ENCODE measurements around the gene MIPOL1. TPM values are rescaled to one million over a fixed set of nuclear protein-coding genes. Genes with fewer than 3 reads are reported as not detected.

MIPOL1 gene
- total and polyA plus RNA-seq, 12 donors = 1.1 to 9.2 (median 5.4) TPM

DNA sequence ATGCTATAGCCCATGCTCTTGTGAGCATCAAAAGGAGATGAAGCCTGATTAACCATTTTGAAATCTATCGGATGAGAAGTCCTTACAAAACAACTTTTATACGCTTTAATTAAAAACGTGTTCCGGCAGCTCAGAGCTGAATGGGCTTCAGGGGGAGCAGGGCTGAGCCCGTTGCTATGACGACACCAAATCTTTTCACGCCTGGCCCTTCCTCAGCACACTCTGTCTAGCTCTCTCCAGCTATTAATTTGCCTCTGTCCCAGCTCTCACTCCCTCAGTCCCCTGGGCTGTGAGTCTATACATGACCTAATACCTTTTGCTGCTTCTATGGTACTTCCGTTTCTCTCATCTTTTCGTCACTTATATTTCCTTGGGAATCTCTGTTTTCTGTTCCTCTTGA is 381.5 kb downstream of the MIPOL1 start:
- ATAC-seq (no peak), DNase-seq (no peak)
- intact Hi-C loops (cut with DNase I) = no loop called here
- H3K4me3 ChIP-seq = no peak overlapping the region
- H3K4me1 ChIP-seq = peaks cover 0 to 10% (median 4%) of the 10 kb centered on the region in 9 donors
- peaks cover 1 to 86% (median 70%) of the 10 kb centered on the region in 7 donors for H3K27me3 ChIP-seq
- H3K9me3 ChIP-seq = no peaks in the 10 kb centered on the region
- H3K27ac ChIP-seq = no peak overlapping the region
- 29 to 35% methylated on average over 9 of the region's 9 CpGs for WGBS, 2 donors
- no peak for TF ChIP-seq CTCF (IDR thresholded peaks at IDR 0.05)
- no peaks in the 10 kb centered on the region for H3K36me3 ChIP-seq

DNA sequence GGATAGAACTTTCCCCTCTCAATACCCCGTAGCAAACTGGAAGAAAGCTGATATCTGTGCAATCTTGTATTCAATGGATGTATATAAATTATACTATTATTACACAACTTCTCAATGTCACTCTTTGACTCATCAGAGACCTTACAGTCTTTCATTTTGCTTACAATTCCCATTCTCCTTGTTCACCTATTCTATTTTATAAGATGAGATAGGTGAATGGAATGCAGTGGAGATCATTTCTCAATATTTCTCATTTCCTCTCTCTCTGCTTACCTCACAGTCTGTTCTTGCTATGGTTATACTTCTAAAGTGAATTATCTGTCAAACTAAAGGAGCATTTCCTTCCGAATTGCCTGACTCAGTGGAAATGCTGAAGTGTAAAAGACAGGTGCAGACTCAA is 382.4 kb downstream of the MIPOL1 start:
- WGBS, 2 donors = 75 to 82% methylated on average over 2 of the region's 2 CpGs
- DNase-seq (no peak), ATAC-seq (no peak)
- TF ChIP-seq CTCF (IDR thresholded peaks at IDR 0.05) = no peak
- Histone ChIP-seq H3K4me1 (peaks cover 0 to 18% (median 6%) of the 10 kb centered on the region in 9 donors), H3K27ac (no peak overlapping the region), H3K27me3 (peaks cover 10 to 90% (median 75%) of the 10 kb centered on the region in 7 donors), H3K36me3 (no peaks in the 10 kb centered on the region), H3K9me3 (no peaks in the 10 kb centered on the region), H3K4me3 (no peak overlapping the region)
- intact Hi-C loops (cut with DNase I) = no loop called here

DNA sequence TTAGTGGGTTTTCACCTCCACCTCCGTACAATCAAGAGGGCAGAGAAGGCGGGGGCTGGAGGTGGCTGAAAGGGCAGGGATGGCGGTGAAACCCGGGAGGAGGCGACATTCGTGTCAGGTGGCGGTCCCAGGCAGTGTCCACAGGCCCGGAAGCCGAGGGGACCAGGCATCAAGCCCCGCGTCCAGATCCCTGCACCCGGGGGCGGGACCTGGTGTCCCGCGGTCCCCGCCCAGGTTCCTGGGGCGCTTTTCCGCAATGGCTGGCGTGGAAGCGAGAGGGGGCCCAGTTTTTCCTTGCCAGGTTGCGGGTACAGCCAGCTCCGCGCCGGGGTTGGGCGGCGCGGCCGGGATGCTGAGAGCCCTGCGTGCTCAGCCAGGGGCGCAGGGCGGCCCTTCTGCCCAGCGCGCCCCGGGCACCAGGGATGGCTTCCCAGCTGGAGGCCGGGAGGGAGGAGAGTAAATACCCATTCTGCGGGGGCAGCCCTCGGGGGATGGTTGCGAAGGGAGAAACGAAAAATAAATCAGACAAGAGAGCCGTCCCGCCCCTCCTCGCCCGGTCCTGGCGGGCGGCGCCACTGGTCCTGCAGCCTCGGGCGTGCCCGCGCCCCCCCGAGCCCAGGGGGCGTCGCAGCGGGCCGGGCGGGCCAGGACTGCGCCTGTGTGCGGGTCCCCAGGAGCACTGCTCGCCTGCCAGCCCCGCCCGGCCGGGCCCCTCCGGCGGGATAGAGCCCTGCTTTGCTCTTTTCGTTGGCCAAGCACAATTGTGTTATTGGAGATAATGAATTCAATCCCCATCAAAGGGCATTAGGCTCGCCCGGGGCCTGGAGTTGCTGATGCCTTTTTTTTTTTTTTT is 385.8 kb downstream of the MIPOL1 start:
- WGBS, 2 donors = 3% methylated on average over 67 of the region's 67 CpGs
- no peak for TF ChIP-seq CTCF (IDR thresholded peaks at IDR 0.05)
- H3K27ac ChIP-seq = no peak overlapping the region
- no peaks in the 10 kb centered on the region for H3K36me3 ChIP-seq
- H3K4me3 ChIP-seq = peak overlapping the region in 1 of 10 donors; percentile 5
- H3K9me3 ChIP-seq = no peaks in the 10 kb centered on the region
- DNase-seq = peak in 1 of 2 donors; percentile 7
- H3K27me3 ChIP-seq = peaks cover 16 to 95% (median 87%) of the 10 kb centered on the region in 7 donors
- H3K4me1 ChIP-seq = peaks cover 0 to 31% (median 10%) of the 10 kb centered on the region in 9 donors
- peak in 1 of 8 donors; percentile 20 for ATAC-seq
- intact Hi-C loops (cut with DNase I) = no loop called here

DNA sequence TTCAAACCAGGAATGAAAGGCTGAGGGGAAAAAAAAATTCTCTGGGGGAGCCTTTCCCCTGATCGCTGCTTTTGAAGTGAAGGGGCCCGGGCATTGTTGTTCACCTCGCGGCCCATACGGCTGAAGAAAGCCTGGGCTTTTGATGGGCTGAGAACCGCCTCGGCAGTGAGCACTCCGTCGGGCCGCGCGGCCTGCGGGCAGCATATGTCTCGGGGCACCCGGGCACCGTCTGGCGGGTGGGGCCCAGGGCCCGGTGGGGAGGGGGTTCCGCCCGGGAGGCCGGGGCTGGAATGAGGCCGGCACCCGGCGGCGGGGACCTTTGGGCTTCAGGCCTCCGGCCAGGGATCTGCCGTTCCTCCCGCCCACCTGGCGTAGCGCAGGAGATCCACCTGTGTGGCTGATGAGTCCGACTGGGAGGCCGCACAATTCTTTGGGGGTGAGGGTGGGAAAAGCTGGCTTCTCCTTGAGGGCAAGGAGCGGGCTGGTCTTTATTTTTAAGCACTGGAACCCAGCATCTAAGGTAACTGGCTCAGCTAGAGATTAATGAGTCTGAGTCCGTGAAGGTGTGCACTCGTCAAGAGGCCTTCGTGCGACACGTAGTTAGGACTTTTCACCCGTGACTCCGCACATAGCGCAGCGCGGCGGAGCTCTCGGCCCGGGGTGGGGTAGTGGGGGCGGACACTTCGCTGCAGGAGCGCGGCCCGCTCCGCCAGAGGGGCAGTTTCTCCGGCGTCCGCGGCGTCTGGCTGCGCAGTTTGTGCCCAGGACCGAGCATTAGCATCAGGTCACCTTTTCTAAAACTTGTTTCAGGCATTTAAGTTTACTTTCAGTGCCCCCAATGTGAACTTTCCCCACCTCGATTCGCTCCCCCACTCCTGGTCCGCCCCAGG is 386.7 kb downstream of the MIPOL1 start:
- Histone ChIP-seq H3K9me3 (no peaks in the 10 kb centered on the region), H3K27ac (no peak overlapping the region), H3K4me1 (peaks cover 0 to 33% (median 10%) of the 10 kb centered on the region in 9 donors), H3K36me3 (no peaks in the 10 kb centered on the region), H3K4me3 (no peak overlapping the region), H3K27me3 (peaks cover 16 to 98% (median 91%) of the 10 kb centered on the region in 7 donors)
- WGBS, 2 donors = 3 to 5% methylated on average over 62 of the region's 62 CpGs
- intact Hi-C loops (cut with DNase I) = no loop called here
- DNase-seq (peak in 1 of 2 donors; percentile 7), ATAC-seq (peak in 1 of 8 donors; percentile 10)
- no peak for TF ChIP-seq CTCF (IDR thresholded peaks at IDR 0.05)
